Astrocyte (in vitro differentiated cells and primary cell): ENCODE data around the gene RPL3.

Source experiments
- CTCF ChIP-seq: IDR thresholded peaks from 2 replicates; pipeline ENCODE4 v1.5.1; 2011; ENCODE audit warnings: low read depth, mild to moderate bottlenecking, inconsistent platforms, low read length, moderate library complexity; ENCODE audit not compliant: insufficient read depth
- EZH2 ChIP-seq: IDR thresholded peaks from 2 replicates; pipeline ENCODE4 v1.6.1; 2012; ENCODE audit warnings: mild to moderate bottlenecking, low read length, inconsistent platforms; ENCODE audit not compliant: insufficient read depth

GRCh38 chr22:39291523-39291922 lies 27.9 kb downstream of the RPL3 start:
- TF ChIP-seq CTCF (no peak), EZH2 (no peak)
